ENCODE results near the gene WDR75.
"Not testable (repeated sequence)": the region's sequence is repeated elsewhere in the genome, so short reads cannot be mapped to it uniquely, and the experiment has no call there.

Gene WDR75

GRCh38 chr2:189454009-189454408 is 12.7 kb downstream of the WDR75 start:
- Mint-ChIP-seq H3K36me3 (ENCODE audit: insufficient read depth) (peaks cover 62% of the 10 kb centered on the region), H3K27ac (ENCODE audit: low read depth) (no peak overlapping the region), H3K4me1 (no peaks in the 10 kb centered on the region), H3K9me3 (no peaks in the 10 kb centered on the region), H3K4me3 (no peak overlapping the region), H3K27me3 (no peaks in the 10 kb centered on the region)
- no peak for ATAC-seq (replicated peaks; ENCODE audit: extremely low read depth, poor library complexity, severe bottlenecking)
- DNase-seq (ENCODE audit: low spot score in 2 of 2), result no peak

GRCh38 chr2:189465076-189465475 is 23.8 kb downstream of the WDR75 start:
- H3K4me3 Mint-ChIP-seq, result no peak overlapping the region
- peaks cover 71% of the 10 kb centered on the region for H3K36me3 Mint-ChIP-seq (ENCODE audit: insufficient read depth)
- no peaks in the 10 kb centered on the region for H3K4me1 Mint-ChIP-seq
- no peak for ATAC-seq (replicated peaks; ENCODE audit: extremely low read depth, poor library complexity, severe bottlenecking)
- no peak overlapping the region for H3K27ac Mint-ChIP-seq (ENCODE audit: low read depth)
- no peak for DNase-seq (ENCODE audit: low spot score in 2 of 2)
- H3K9me3 Mint-ChIP-seq, result no peaks in the 10 kb centered on the region
- H3K27me3 Mint-ChIP-seq, result no peaks in the 10 kb centered on the region

GRCh38 chr2:189465478-189465877 is 24.2 kb downstream of the WDR75 start:
- ATAC-seq (replicated peaks; ENCODE audit: extremely low read depth, poor library complexity, severe bottlenecking), result no peak
- Mint-ChIP-seq H3K27me3 (no peaks in the 10 kb centered on the region), H3K4me3 (no peak overlapping the region), H3K9me3 (no peaks in the 10 kb centered on the region), H3K27ac (ENCODE audit: low read depth) (no peak overlapping the region), H3K4me1 (no peaks in the 10 kb centered on the region), H3K36me3 (ENCODE audit: insufficient read depth) (peaks cover 70% of the 10 kb centered on the region)
- DNase-seq (ENCODE audit: low spot score in 2 of 2), result no peak

- H3K27ac Mint-ChIP-seq (ENCODE audit: low read depth), result no peak overlapping the region
- no peak overlapping the region for H3K4me3 Mint-ChIP-seq
- H3K9me3 Mint-ChIP-seq, result no peaks in the 10 kb centered on the region
- H3K27me3 Mint-ChIP-seq, result no peaks in the 10 kb centered on the region
- H3K36me3 Mint-ChIP-seq (ENCODE audit: insufficient read depth), result peaks cover 73% of the 10 kb centered on the region
- DNase-seq (ENCODE audit: low spot score in 2 of 2) (no peak), ATAC-seq (replicated peaks; ENCODE audit: extremely low read depth, poor library complexity, severe bottlenecking) (no peak)
- no peaks in the 10 kb centered on the region for H3K4me1 Mint-ChIP-seq
Observed at GRCh38 chr2:189466046-189466445, 24.8 kb downstream of the WDR75 start.

- no peaks in the 10 kb centered on the region for H3K9me3 Mint-ChIP-seq
- H3K4me1 Mint-ChIP-seq, result no peaks in the 10 kb centered on the region
- peaks cover 79% of the 10 kb centered on the region for H3K36me3 Mint-ChIP-seq (ENCODE audit: insufficient read depth)
- H3K27me3 Mint-ChIP-seq, result no peaks in the 10 kb centered on the region
- no peak for ATAC-seq (replicated peaks; ENCODE audit: extremely low read depth, poor library complexity, severe bottlenecking)
- H3K4me3 Mint-ChIP-seq, result no peak overlapping the region
- H3K27ac Mint-ChIP-seq (ENCODE audit: low read depth), result no peak overlapping the region
- no peak for DNase-seq (ENCODE audit: low spot score in 2 of 2)
Observed at GRCh38 chr2:189466656-189467055, 25.4 kb downstream of the WDR75 start.

- Mint-ChIP-seq H3K9me3 (no peaks in the 10 kb centered on the region), H3K4me3 (no peak overlapping the region), H3K4me1 (no peaks in the 10 kb centered on the region), H3K36me3 (ENCODE audit: insufficient read depth) (peaks cover 83% of the 10 kb centered on the region), H3K27me3 (no peaks in the 10 kb centered on the region), H3K27ac (ENCODE audit: low read depth) (no peak overlapping the region)
- ATAC-seq (replicated peaks; ENCODE audit: extremely low read depth, poor library complexity, severe bottlenecking), result no peak
- no peak for DNase-seq (ENCODE audit: low spot score in 2 of 2)
Observed at GRCh38 chr2:189467160-189467559, 25.9 kb downstream of the WDR75 start.

- no peak for DNase-seq (ENCODE audit: low spot score in 2 of 2)
- H3K27ac Mint-ChIP-seq (ENCODE audit: low read depth), result no peak overlapping the region
- no peak for ATAC-seq (replicated peaks; ENCODE audit: extremely low read depth, poor library complexity, severe bottlenecking)
- H3K9me3 Mint-ChIP-seq, result no peaks in the 10 kb centered on the region
- peaks cover 85% of the 10 kb centered on the region for H3K36me3 Mint-ChIP-seq (ENCODE audit: insufficient read depth)
- H3K27me3 Mint-ChIP-seq, result no peaks in the 10 kb centered on the region
- H3K4me1 Mint-ChIP-seq, result no peaks in the 10 kb centered on the region
- no peak overlapping the region for H3K4me3 Mint-ChIP-seq
Observed at GRCh38 chr2:189467593-189467992, 26.3 kb downstream of the WDR75 start.

- Mint-ChIP-seq H3K4me1 (no peaks in the 10 kb centered on the region), H3K36me3 (ENCODE audit: insufficient read depth) (peaks cover 46% of the 10 kb centered on the region), H3K9me3 (no peaks in the 10 kb centered on the region), H3K27me3 (no peaks in the 10 kb centered on the region), H3K4me3 (no peak overlapping the region), H3K27ac (ENCODE audit: low read depth) (no peak overlapping the region)
- DNase-seq (ENCODE audit: low spot score in 2 of 2), result no peak
- ATAC-seq (replicated peaks; ENCODE audit: extremely low read depth, poor library complexity, severe bottlenecking), result no peak
Observed at GRCh38 chr2:189474526-189474925, 33.3 kb downstream of the WDR75 start.

- no peaks in the 10 kb centered on the region for H3K4me1 Mint-ChIP-seq
- H3K27ac Mint-ChIP-seq (ENCODE audit: low read depth), result no peak overlapping the region
- no peaks in the 10 kb centered on the region for H3K27me3 Mint-ChIP-seq
- no peaks in the 10 kb centered on the region for H3K9me3 Mint-ChIP-seq
- H3K4me3 Mint-ChIP-seq, result no peak overlapping the region
- no peak for DNase-seq (ENCODE audit: low spot score in 2 of 2)
- no peak for ATAC-seq (replicated peaks; ENCODE audit: extremely low read depth, poor library complexity, severe bottlenecking)
- H3K36me3 Mint-ChIP-seq (ENCODE audit: insufficient read depth), result peaks cover 19% of the 10 kb centered on the region
Observed at GRCh38 chr2:189477756-189478155, 36.5 kb downstream of the WDR75 start.

- not testable (repeated sequence) for DNase-seq (ENCODE audit: low spot score in 2 of 2); ATAC-seq (replicated peaks; ENCODE audit: extremely low read depth, poor library complexity, severe bottlenecking); H3K4me3 Mint-ChIP-seq; H3K9me3 Mint-ChIP-seq; H3K27ac Mint-ChIP-seq (ENCODE audit: low read depth); H3K4me1 Mint-ChIP-seq; H3K27me3 Mint-ChIP-seq
- peaks cover 17% of the 10 kb centered on the region for H3K36me3 Mint-ChIP-seq (ENCODE audit: insufficient read depth)
Observed at GRCh38 chr2:189478289-189478688, 37.0 kb downstream of the WDR75 start.

GRCh38 chr2:189481071-189481470 is 39.8 kb downstream of the WDR75 start:
- H3K27ac Mint-ChIP-seq (ENCODE audit: low read depth), result no peak overlapping the region
- no peaks in the 10 kb centered on the region for H3K4me1 Mint-ChIP-seq
- H3K36me3 Mint-ChIP-seq (ENCODE audit: insufficient read depth), result peaks cover 9% of the 10 kb centered on the region
- no peak for ATAC-seq (replicated peaks; ENCODE audit: extremely low read depth, poor library complexity, severe bottlenecking)
- H3K9me3 Mint-ChIP-seq, result no peaks in the 10 kb centered on the region
- no peak overlapping the region for H3K4me3 Mint-ChIP-seq
- no peak for DNase-seq (ENCODE audit: low spot score in 2 of 2)
- no peaks in the 10 kb centered on the region for H3K27me3 Mint-ChIP-seq

GRCh38 chr2:189483571-189483970 is 42.3 kb downstream of the WDR75 start:
- no peaks in the 10 kb centered on the region for H3K36me3 Mint-ChIP-seq (ENCODE audit: insufficient read depth)
- no peaks in the 10 kb centered on the region for H3K9me3 Mint-ChIP-seq
- DNase-seq (ENCODE audit: low spot score in 2 of 2) (no peak), ATAC-seq (replicated peaks; ENCODE audit: extremely low read depth, poor library complexity, severe bottlenecking) (no peak)
- H3K4me1 Mint-ChIP-seq, result no peaks in the 10 kb centered on the region
- H3K4me3 Mint-ChIP-seq, result no peak overlapping the region
- peaks cover 18% of the 10 kb centered on the region for H3K27me3 Mint-ChIP-seq
- H3K27ac Mint-ChIP-seq (ENCODE audit: low read depth), result no peak overlapping the region

- no peak for ATAC-seq (replicated peaks; ENCODE audit: extremely low read depth, poor library complexity, severe bottlenecking)
- Mint-ChIP-seq H3K36me3 (ENCODE audit: insufficient read depth) (no peaks in the 10 kb centered on the region), H3K4me3 (no peak overlapping the region), H3K4me1 (no peaks in the 10 kb centered on the region), H3K27ac (ENCODE audit: low read depth) (no peak overlapping the region), H3K27me3 (peaks cover 18% of the 10 kb centered on the region), H3K9me3 (no peaks in the 10 kb centered on the region)
- no peak for DNase-seq (ENCODE audit: low spot score in 2 of 2)
Observed at GRCh38 chr2:189483980-189484740, 42.9 kb downstream of the WDR75 start.

Measured in central memory CD8-positive, alpha-beta T cell (primary cell).